Measurements from ENCODE around the gene SBK3.

DNA sequence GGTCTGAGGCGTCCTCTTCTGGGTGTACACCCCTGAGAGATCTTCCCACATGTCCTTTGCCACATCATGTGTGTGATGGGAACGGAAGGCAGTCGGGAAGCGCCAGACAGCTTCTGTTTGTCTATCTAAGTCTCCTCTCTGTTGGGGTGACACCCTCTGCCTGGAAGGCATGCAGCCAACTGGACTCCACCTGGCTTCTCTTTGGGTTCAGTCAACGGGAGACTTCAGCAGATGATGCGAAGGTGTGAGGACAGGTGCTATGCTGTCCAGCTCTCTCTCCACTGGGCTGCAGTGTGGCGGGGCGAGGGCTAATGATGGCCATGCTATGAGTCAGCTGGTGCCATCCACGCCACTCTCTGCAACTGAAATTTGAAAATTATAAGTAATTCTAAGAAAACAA lies 14.3 kb upstream of the SBK3 start:
- TF ChIP-seq POLR2A (IDR thresholded peaks at IDR 0.05) (no peak), POLR2AphosphoS5 (IDR thresholded peaks at IDR 0.05) (no peak)

Data from suprapubic skin (tissue), 4 donors.